NCI-H2081 treated with DMSO at 0.1 percent for 48 hours (cell line): ENCODE results near the gene SLC6A7.
"Not testable (repeated sequence)": the region's sequence is repeated elsewhere in the genome, so short reads cannot be mapped to it uniquely, and the experiment has no call there.

Experiments
- DNase-seq: peaks from one replicate; lab custom pipeline; 2025; lab: John Stamatoyannopoulos, UW

SLC6A7 gene

DNA sequence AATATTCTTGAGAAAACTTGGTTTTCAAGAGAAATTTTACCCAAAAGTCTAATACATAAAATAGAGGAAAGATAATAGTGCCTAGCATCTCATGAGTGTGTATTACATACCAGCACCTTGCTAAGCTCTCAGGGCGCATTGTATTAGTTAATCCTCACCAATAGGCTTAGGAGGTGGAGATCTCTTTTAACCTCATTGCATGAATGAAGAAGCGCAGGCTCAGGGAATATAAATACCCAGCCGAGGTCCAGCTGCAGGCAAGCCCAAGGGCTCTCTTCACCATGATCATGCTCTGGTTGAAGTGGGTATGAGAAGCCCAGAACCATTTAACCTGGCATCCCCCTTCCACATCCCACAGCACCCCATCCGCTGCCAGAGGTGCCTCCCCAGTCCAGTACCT lies 53.7 kb downstream of the SLC6A7 start:
- DNase-seq, result no peak

DNA sequence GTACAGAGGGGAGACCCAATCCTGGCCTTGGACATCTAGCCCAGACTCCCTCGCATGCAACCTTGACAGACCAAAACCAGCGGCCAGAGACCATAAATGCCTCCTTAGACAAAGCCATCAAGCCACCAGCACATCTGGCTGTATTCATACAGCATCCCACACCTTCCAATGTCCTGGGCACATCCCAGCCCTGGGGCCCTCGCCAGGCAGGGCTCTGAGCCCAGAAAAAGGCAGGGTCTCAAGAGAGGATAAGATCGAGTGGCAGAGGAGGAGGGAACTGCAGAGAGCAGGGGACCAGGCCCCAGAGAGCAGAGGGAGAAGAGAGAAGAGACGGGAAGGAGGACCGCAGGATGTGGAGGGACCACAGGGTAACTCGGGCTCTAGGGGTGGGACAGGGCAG lies 54.3 kb downstream of the SLC6A7 start:
- no peak for DNase-seq

DNA sequence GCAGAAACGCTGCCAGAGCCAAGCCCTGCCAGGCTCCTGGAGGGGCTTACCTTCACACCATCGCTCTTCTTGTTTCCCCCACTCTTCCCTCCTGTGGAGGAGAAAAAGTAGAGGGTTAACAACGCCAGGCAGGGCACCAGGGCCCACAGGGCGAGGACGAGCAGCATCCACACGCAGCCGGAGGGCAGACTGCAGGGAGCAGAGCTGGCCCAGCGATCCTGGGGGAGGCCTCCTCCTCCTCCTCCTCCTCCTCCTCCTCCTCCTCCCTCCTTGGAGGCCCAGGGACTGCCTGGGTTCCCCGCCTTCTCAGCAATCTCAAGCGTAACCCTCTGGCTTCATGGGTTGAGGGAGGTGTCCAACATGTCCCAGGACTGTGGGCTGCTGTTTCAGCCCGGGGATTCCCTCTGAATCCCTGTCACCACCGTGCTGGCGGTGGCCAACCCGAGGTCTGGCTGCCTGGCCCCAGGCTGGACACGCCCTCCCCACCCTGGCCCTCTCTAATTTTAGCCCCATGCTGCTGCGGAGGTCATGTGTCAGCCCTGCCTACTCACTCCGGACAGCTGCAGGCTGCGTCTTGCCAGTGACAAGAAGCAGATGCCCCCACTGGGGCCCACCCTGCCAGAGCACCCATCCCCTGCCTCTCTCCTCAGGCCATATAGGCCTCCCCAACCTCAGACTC lies 55.4 kb downstream of the SLC6A7 start:
- no peak for DNase-seq

DNA sequence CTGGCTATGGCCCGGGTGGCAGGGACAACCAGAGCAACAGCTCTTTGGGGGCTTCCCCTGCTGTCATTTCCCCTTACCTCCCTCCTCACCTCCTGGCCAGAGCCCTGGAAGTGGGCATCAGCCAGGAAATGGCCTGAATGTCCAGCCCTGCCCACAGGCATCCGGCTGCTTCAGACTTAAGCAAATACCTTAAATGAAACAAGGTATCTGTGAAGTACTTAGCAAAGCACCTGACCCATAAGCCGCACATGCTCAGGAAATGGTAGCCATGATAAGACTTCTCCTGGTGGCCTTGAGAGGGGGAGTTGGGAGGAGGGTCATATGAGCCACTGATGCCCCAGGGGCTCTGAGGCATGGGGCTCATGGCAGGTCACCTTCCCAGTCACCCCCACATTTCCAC lies 55.9 kb downstream of the SLC6A7 start:
- DNase-seq, result no peak

DNA sequence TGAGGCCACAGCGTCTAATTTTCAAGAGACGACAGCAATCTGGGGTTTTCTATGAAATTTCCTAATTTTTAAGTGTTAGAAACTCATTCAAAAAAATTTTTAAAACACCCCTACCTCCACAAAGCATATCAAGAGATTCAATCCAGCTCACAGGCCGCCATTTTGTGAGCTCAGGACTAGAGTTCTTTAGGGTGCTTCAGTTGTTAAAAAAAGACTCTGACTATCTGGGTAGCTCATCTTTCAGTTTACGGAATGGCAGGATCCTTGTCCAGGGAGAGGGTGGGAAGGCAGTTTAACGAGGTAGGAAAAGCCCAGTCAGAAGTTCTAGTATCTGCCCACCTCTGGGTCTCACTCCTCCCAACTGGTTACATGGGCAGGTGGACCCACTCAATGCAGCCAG lies 56.6 kb downstream of the SLC6A7 start:
- DNase-seq, result no peak

DNA sequence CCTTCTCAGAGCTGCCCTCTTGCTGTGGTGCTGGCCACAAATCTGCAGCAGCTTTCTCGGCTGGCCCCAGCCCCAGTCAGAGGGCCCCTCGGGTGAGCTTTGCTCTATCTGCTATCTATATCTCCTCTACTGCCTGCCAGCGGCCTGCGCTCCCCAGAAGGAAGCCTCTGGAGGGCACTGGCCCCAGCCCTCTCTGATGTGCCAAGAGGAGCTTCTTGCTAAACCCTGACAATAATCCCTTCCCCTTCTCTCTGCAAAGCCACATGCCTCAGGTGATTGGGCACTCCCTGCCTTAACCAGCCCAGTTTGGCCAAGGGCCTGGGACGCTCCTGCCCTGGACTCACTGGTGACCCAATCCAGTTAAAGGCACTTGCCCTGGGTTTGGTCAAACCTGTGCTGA lies 57.0 kb downstream of the SLC6A7 start:
- no peak for DNase-seq

DNA sequence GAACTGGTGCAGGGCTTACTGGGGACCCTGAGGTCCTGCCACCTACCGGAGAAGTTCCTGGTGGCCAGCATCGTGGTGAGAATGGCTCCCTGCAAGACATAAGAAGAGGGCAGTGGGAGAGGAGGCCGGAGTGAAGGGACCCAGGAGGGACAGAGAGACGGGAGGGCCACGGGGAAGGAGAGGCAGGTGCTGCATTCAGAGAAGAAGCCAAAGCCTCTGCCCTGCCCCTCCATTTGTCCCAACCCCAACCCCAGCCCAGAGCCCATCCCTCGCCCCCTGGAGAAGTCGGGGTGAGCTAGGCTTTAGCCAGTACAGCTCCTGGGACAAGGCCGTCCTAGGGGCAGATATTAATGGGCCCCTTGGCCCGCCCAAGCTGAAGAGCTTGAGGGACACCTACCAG lies 57.9 kb downstream of the SLC6A7 start:
- DNase-seq, result no peak

DNA sequence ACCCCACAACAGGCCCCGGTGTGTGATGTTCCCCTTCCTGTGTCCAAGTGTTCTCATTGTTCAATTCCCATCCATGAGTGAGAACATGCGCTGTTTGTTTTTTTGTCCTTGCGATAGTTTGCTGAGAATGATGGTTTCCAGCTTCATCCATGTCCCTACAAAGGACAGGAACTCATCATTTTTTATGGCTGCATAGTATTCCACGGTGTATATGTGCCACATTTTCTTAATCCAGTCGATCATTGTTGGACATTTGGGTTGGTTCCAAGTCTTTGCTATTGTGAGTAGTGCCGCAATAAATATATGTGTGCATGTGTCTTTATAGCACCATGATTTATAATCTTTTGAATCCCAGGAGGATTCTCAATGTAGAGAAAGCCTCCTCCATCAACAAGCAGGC lies 58.6 kb downstream of the SLC6A7 start:
- not testable (repeated sequence) for DNase-seq

DNA sequence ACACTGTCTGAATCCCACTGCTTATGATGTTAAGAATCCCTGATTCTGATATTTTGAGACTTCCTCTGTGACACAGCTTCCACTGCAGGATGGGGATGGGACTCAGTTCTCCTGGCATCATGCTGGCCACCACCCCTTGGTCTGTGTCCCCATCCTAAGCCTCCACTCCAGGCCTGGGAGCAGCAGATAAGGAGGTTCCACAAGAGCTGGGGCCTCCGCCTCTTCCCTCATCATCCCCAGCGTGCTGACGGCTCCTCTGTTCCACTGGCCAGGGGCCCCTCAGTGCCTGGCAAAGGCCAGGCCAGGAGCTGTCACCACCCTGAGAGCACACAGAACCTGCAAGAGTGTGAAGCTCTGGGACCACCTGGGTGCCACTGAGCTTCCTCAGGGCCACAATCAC lies 59.1 kb downstream of the SLC6A7 start:
- no peak for DNase-seq

DNA sequence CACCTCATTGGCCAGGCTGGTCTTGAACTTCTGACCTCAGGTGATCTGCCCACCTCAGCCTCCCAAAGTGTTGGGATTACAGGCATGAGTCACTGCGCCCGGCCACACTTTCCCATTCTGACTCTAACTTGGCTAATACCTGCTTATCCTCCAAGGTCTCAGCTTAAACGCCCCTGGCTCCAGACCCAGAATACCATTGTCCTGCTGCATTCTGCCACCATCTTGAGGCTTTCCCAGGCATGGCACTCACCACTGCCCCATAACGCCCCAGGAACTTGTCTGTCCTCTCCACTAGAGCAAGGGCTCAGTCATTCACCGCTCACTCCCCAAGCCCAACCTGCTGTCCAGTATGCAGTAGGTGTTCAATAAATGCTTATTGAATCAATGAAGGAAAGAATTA lies 59.9 kb downstream of the SLC6A7 start:
- DNase-seq, result no peak

DNA sequence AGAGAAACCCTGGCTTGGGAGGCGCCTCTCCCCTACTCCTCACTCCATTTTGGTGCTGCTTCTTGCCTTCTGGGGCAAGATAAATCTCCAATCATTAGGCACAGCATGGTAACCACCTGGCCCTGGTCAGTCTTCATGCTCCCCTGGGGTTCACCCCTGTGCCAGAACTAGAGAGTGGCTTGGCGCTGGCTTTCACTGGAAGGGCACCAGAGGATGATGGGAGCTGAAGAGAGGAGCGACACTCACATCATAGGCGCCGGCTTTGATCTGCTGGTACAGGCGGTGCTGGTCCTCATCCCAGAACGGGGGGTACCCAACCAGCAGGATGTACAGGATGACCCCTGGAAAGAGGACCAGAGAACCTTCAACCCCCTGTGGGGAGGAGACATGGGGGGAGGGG lies 61.6 kb downstream of the SLC6A7 start:
- DNase-seq, result no peak

DNA sequence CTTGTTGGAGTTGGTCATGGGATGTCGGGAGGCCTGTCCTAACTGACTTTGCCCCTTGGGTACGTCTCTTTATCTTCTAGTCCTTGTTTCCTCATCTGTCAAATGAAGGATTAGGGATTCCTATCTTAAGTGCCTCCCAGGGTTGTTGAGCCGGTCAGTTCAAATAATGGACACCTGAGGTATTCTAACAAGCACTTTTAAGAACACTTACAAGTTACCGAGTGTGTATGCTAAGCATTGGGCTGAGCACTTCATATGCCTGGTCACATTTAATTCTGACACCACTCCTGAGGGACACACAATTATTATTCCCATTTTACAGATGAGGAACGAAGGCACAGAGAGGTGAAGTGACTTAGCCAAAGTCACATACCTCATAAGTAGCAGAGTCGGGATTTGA lies 62.6 kb downstream of the SLC6A7 start:
- no peak for DNase-seq

DNA sequence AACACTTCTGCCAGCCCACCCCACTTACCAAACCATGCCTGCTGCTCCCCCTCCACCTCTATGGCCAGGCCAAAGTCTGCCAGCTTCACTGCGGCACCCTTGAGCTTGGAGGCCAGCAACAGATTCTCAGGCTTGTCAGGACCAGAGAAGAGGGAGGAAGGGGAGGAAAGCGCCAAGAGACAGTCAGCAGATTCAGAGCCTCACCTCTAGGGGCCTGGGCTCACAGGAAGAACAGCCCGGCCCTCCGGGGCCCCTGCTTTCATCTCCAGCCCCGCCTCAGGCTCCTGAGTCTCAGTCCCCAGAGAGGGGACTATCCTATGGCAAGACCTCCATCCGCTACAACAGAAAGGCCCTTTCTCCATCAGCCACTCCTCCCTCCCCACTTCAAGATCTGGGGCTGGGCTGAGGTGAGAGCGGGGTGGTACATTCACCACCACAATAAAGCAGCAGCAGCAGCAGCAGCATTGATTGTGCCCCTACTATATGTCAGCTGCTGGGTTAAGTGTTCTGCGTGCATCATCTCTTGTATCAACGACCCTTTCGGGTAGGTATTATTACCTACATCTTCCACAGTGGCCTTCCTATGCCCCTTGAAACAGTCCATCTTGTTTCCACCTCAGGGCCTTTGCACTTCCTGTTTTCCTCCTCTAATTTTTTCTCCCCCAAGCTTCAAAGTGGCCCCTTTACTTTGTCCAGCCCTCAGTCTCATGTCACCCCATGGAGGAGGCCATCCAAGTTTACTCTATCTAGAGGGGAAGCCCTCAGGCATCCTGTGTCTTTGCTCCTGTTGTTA lies 63.8 kb downstream of the SLC6A7 start:
- no peak for DNase-seq

DNA sequence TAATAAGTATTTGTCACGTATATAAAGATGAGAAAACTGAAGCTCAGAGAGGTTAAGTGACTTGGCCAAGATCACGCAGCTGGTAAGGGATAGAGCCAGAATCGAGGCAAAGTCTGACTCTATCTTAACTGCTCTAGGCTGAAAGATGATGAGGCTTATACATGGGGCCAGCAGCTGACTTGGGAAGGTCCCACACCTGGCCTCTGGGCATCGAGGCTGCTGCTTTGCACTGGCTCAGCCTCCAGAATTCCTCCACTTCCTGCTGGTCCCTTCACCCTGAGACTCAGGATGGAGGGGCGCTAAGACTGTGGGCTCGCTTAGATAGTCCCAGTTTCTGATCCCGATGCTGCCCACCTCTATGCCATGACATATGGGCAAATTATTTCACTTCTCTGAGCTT lies 64.5 kb downstream of the SLC6A7 start:
- DNase-seq, result no peak

DNA sequence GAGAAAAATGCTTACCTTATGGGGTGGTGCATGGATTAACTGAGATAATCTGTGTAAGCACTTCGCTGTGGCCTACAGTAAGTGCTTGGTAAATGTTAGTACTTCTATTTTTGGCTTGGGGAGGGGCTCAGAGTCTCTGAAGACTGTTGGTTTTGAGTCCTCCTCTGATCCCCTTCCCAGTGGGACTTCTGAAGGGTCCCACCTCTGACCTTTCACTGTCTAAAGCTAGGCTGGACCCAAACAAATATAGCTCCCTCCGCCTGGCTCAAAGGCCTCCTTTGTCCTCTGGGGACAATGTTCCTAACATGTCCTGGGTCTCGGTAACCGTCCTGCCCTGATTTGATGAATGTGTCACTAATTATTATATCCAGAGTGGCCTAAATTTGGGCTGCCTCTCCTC lies 64.9 kb downstream of the SLC6A7 start:
- DNase-seq, result no peak

DNA sequence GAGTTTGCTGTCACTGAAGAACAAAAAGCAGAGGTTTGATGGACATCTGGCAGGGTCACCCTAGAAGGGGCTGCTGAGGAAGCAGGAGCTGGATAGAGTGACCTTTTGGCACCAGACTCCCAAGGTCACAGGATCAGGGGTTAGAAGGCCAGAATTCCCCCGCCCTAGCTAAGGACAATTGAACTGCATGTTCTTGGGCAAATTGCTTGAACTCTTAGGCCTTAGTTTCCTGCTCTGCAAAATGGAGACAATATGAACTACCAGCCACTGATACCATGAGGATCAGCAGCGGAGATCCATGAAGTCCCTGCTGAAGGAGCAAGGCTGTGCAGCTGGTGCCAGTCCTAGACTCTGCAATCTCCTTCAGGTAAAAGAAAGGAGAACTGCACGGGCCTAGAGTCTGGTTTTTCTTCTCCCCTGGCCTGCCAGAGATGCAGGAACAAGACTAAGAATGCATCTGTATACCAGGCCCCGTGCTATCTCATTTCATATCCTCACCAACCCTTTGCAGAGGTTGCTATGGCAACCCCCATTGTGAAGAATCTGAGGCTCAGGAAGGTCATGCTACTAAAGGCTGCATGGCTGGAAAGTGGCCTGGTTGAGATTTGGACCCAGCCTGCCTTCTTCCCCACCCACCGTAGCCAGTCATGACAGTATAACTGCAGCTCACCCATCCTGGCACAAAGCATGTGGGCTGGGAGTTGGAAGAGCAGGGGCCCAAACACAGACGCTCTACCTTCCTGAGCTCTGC lies 66.0 kb downstream of the SLC6A7 start:
- no peak for DNase-seq

DNA sequence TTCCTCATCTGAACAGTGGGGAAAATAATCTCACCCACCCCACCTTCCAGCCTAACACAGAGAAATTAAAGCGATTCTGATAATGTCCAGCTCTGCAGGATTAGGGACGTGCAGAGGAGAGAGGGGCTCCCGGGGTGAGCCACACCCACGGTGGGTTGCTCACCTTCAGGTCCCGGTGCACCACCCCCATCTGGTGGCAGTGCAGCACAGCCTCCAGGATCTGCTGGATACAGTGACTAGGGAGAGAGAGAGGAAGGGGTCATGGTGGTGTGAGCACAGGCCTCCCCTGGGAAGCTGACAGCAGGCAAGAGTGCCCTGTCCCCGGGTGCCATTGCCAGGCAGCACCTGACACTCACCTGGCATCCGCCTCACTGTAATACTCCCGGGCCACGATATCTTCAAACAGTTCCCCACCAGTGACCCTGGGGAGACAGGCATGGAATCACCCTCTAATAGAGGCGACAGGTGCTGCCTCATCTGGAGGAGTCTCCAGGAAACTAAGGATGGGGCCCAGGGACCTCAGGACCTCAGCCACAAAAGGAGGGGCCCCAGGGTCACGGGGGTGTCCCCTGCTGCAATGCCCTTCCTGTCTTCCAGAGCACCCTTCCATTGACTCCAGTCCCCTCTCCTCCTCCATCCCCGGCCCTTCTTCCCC lies 66.7 kb downstream of the SLC6A7 start:
- no peak for DNase-seq

DNA sequence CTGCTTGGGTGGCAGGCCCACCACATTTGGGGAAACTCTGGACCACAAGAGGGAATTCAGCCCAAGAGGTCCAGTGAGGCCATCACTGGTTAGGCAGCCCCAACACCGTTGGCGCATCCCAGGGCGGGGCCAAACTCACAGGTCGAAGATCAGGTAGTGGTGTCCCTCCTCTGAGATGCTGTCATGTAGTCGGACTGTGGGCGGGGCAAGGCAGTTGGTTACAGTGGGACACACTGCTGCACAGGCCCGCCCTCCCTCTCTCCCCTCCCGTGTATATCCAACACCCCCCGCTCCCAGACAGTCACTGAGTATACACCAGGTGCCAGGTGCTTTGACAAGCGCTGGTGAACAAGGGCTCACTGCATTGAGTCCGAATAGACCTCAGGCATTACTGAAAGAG lies 67.6 kb downstream of the SLC6A7 start:
- DNase-seq, result no peak

DNA sequence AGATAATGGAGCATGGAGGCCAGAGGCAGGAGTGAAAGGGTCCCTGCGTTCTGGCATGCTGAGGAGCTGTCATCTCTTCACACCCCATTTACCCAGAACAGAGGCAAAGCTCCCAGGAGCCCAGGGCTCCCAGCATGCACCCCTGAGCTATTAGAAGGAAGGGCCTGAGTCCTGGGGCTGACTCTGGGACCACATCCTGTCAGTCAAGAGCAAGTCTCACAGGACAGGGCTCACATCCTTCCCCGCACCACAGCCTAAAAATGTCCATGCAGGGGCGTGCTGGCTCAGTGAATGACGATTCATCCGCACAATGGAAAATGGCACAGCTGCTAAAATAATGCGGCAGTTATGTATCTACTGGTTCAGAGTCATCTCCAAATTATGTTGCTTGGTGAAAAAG lies 68.3 kb downstream of the SLC6A7 start:
- no peak for DNase-seq
